AG10803 (cell line): Measurements from ENCODE around the gene RBBP8NL.

Experiments used
- DNase-seq: peaks from one replicate; pipeline ENCODE4 v3.0.0; 2010; ENCODE audit warnings: low read depth
- H3K4me3 ChIP-seq: 2 replicates; pipeline ENCODE4 v1.5.1; 2011; ENCODE audit warnings: mild to moderate bottlenecking, low read length, control low read depth
- CTCF ChIP-seq: conservative IDR thresholded peaks from 2 replicates; pipeline ENCODE4 v1.5.1; 2011; ENCODE audit warnings: mild to moderate bottlenecking, low read length, control low read depth, inconsistent platforms

The RBBP8NL gene

GRCh38 chr20:62404761-62405107 lies 22.6 kb downstream of the RBBP8NL start:
- no peak for DNase-seq
- TF ChIP-seq CTCF, result no peak
- no peak overlapping the region for H3K4me3 ChIP-seq

- no peak overlapping the region for H3K4me3 ChIP-seq
- DNase-seq, result no peak
- TF ChIP-seq CTCF, result no peak
Measured at GRCh38 chr20:62404112-62404665, 23.1 kb downstream of the RBBP8NL start.

DNA sequence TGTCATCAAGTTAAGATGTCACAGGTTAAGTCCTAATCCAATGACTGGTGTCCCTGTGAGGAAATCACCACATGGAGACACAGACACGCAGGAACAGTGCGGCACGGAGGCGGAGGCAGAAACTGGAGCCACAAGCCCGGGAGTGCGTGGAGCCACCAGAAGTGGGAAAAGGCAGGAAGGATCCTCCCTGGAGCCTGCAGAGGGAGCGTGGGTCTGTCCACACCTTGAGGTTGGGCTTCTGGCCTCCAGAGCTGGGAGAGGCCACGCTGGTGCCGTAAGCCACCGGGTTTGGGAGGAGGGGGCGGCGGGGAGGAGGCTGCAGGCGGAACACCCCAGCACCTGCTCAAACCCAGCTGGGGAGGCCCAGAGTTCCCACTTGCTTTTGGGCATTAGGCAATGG lies 24.0 kb downstream of the RBBP8NL start:
- DNase-seq, result no peak
- TF ChIP-seq CTCF, result no peak
- no peak overlapping the region for H3K4me3 ChIP-seq

DNA sequence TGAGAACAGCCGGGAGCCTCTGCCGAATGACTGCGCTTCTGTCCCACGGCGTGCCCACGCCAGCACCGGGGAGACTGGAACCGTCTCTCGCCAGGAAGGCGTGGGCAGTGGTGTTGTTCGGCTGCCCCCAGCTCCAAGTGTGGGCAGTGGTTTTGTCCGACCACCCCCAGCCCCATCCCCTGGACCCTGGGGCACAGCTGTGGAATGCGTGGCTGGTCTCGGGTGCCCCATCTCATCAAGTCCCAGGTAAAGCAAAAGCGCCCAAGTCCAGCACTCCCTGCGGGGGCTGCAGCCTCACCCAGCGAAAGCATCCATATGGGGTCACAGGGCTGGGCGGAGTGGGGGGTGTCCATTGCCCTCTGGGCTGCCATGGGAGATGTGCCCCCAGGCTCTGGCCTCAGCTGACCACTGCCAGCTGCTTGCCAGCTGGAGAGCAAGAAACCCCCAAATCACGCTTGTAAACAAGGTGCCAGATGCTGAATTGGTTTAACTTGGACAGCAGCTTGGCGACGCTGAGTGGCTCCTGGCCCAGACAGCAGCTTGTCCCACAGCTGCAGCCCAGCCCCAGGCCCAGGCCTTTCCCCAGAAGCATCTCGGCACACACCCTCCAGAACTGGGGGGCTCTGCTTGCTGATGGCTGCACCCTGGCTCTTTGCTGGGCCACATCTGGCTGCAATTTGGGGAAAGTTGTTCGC lies 24.7 kb downstream of the RBBP8NL start:
- DNase-seq, result no peak
- TF ChIP-seq CTCF, result no peak
- no peak overlapping the region for H3K4me3 ChIP-seq

GRCh38 chr20:62401331-62401779 lies 26.0 kb downstream of the RBBP8NL start:
- no peak overlapping the region for H3K4me3 ChIP-seq
- TF ChIP-seq CTCF, result no peak
- no peak for DNase-seq

- DNase-seq, result no peak
- no peak for TF ChIP-seq CTCF
- H3K4me3 ChIP-seq, result no peak overlapping the region
Measured at GRCh38 chr20:62400541-62400940, 26.8 kb downstream of the RBBP8NL start.

GRCh38 chr20:62400021-62400420 lies 27.3 kb downstream of the RBBP8NL start:
- no peak overlapping the region for H3K4me3 ChIP-seq
- DNase-seq, result no peak
- TF ChIP-seq CTCF, result no peak
